ENCODE results near the gene JPH2. TPM values are rescaled to one million over a fixed set of nuclear protein-coding genes. Genes with fewer than 3 reads are reported as not detected.

JPH2 gene
- total and polyA plus RNA-seq, 10 of the 15 experiments (the other 5 are each of a cell fraction or from before 2014, with no cell fraction given), result 0.16 TPM; not detected in 9

GRCh38 chr20:44089987-44090674, 96.9 kb downstream of the JPH2 start (continued):
- TF ChIP-seq SREBF2 (IDR thresholded peaks at IDR 0.05; ENCODE audit: low read length) (peak; percentile 66), USF2 (IDR thresholded peaks at IDR 0.05; ENCODE audit: borderline replicate concordance, low read depth, low read length) (peak; percentile 73), WRNIP1 (IDR thresholded peaks at IDR 0.05; ENCODE audit: borderline replicate concordance, low read depth, low read length) (no peak), STAT1 (conservative IDR thresholded peaks at IDR 0.05) (no peak), POLR2AphosphoS5 (IDR thresholded peaks at IDR 0.05; ENCODE audit: low read length) (no peak), NRF1 (conservative IDR thresholded peaks at IDR 0.05; ENCODE audit: low read depth, low read length) (no peak), REST (IDR thresholded peaks at IDR 0.05; ENCODE audit: low read depth, low read length) (no peak), NR2F1 (conservative IDR thresholded peaks at IDR 0.05) (no peak), TARDBP (IDR thresholded peaks at IDR 0.05; ENCODE audit: borderline replicate concordance) (no peak), SREBF1 (IDR thresholded peaks at IDR 0.05; ENCODE audit: low read length) (no peak), LARP7 (IDR thresholded peaks at IDR 0.05) (no peak), CREB1 (IDR thresholded peaks at IDR 0.05; ENCODE audit: low read depth) (no peak), EED (IDR thresholded peaks at IDR 0.05; ENCODE audit: low read depth) (no peak), TAF1 (IDR thresholded peaks at IDR 0.05; ENCODE audit: borderline replicate concordance, low read depth, low read length) (no peak), CBX3 (IDR thresholded peaks at IDR 0.05; ENCODE audit: borderline replicate concordance, low read depth) (no peak), NFYB (IDR thresholded peaks at IDR 0.05; ENCODE audit: insufficient read depth, low read depth, low read length) (peak; percentile 78), KLF5 (IDR thresholded peaks at IDR 0.05; ENCODE audit: partially characterized antibody) (no peak), GATAD2B (conservative IDR thresholded peaks at IDR 0.05; ENCODE audit: low read depth) (no peak), PKNOX1 (IDR thresholded peaks at IDR 0.05) (no peak), ZBED1 (IDR thresholded peaks at IDR 0.05; ENCODE audit: borderline replicate concordance) (no peak)
- TF ChIP-seq, protein P1, sequence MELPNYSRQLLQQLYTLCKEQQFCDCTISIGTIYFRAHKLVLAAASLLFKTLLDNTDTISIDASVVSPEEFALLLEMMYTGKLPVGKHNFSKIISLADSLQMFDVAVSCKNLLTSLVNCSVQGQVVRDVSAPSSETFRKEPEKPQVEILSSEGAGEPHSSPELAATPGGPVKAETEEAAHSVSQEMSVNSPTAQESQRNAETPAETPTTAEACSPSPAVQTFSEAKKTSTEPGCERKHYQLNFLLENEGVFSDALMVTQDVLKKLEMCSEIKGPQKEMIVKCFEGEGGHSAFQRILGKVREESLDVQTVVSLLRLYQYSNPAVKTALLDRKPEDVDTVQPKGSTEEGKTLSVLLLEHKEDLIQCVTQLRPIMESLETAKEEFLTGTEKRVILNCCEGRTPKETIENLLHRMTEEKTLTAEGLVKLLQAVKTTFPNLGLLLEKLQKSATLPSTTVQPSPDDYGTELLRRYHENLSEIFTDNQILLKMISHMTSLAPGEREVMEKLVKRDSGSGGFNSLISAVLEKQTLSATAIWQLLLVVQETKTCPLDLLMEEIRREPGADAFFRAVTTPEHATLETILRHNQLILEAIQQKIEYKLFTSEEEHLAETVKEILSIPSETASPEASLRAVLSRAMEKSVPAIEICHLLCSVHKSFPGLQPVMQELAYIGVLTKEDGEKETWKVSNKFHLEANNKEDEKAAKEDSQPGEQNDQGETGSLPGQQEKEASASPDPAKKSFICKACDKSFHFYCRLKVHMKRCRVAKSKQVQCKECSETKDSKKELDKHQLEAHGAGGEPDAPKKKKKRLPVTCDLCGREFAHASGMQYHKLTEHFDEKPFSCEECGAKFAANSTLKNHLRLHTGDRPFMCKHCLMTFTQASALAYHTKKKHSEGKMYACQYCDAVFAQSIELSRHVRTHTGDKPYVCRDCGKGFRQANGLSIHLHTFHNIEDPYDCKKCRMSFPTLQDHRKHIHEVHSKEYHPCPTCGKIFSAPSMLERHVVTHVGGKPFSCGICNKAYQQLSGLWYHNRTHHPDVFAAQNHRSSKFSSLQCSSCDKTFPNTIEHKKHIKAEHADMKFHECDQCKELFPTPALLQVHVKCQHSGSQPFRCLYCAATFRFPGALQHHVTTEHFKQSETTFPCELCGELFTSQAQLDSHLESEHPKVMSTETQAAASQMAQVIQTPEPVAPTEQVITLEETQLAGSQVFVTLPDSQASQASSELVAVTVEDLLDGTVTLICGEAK (IDR thresholded peaks at IDR 0.05; ENCODE audit: borderline replicate concordance), result no peak

Measured in GM12878 (cell line).